HK-2 (cell line): Measurements from ENCODE around the gene OXSM.

Source experiments
- DNase-seq: peaks from one replicate; pipeline ENCODE4 v3.0.0-alpha.2; 2018; ENCODE audit not compliant: unreplicated experiment

OXSM gene

DNA sequence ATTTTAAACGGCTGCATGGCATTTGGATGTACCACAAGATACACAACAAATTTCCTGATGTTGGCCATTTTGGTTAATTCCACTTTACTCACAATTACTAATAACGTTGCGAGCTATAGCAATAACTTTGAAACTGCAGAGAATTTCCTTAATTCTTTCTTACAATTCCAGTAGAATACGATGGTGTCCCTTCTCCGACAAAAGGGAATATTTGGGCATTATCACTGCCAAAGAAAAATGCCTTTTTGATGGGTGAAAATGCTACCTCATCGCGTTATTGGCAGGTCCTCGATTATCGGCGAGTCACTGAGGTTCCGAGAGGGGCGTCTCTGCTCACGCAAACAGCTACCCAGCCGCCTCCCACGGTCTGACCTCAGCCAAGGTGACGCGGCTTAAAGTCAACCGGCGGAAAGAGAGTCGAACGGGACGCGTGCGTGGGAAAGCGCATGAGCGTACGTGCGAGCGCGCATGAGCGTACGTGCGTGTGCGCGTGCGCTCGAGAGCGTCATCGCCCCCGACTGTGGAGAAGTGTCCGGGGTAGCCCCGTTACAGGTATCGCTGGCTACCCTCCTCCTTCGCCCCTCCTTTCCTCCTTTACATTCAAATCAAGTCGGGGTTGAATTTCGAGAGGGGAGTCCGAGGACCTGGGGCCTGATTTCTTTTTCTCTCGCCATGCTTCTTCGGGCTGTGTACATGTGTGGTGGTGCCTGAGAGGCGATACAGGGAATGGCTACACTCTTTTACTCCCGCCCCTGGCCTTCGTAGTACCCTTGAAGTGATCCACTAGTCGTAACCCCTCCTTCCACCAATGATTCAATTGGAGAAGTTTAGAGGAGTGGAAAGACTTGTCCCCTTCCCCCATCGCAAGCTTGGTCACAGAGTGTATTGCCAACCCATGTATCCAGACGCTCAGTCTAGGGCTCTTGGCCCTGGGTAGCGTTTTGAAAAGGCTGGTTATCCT lies at the start of gene OXSM:
OXSM (plus strand) TSS at position 495 of the 961 bp plus-strand sequence. CDS start 931 bp downstream, outside the sequence.
- peak; percentile 84 for DNase-seq

DNA sequence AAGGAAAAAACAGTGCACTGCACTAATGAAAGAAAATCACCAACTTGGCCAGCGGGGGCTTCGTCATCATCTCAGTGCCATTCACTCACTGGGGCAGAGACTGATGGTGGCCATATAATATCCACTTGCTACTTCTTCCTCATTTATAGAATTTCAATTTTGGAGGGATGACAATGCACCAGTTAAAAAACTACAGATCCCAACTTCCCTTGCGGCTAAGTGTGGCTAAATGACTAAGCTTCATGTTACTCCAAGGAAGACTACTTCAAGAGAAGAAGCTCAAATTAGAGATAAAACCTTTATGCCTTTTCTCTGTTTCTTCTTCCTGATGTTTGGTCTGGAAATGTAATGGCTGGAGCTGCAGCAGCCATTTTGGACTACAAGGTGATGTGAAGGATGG lies 45.4 kb upstream of the OXSM start:
- no peak for DNase-seq

DNA sequence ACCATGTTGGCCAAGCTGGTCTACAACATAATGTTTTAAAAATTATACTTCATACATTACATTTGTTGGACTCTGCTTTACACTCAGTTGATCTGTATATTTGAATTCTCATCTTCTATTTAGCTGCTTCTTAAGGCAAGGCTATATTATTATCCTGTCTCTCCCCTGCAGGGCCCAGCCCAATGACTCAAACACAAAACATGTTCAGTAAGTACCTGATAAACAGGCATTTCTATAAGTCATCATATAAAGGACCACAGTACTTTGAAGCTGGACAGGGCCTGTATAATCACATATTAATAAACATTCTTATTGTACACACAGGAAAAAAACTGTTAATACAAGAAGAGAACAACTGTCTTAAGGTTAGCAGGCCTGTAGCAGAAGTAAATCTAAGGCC lies 42.9 kb upstream of the OXSM start:
- DNase-seq: no peak

DNA sequence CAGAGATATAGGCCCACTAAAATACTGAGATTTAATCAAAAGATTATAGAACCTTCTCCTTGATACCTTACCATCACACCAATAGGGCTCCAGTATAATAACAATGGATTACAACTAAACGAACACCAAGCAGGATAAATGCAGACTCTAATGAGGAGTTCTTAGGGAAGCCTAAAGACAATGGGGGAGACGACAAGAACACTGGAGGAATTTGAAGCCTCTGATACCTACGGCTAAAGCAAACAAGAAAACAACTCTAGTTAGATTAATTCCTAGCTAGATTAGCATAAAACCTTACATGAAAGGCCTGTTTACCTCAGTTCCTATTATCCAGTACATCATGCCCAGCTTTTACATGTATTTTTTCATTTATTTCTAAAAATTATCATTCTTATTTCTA lies 41.7 kb upstream of the OXSM start:
- DNase-seq: no peak

DNA sequence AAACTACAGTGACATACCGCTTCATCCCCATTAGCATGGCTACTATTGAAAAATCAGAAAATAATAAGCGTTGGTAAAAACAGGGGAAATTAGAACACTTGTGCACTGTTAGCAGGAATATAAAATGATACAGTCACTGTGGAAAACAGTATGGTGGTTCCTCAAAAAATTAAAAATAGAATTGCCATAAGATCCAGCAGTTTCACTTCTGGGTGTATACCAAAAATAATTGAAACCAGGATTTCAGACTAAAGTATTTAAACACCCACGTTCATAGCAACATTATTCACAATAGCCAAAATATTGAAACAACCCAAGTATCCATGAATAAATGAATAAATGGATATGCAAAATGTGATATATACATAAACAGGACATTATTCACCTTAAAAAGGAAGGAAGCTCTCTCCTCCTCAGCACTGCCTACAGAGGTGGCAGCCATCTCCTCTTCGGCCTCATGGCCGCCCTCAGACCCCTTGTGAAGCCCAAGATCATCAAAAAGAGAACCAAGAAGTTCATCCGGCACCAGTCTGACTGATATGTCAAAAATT lies 40.8 kb upstream of the OXSM start:
- no peak for DNase-seq

DNA sequence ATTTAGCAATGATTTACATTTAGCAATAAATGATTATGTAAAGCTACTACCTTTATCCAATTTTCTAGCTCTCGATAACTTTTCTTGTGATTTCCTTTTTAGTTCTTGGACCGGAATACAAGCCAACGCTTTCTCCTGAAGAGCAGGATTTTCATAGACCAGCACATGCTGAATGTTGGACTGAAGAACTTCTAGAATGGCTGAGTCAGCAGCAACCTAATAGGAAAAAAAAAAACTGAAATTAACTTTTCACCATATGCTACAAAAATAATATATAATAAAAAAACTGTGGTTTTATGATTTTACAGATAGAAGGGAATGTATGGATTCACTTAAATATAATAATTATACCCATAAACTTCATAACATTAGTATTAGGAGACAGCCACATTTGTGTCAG lies 38.8 kb upstream of the OXSM start:
- DNase-seq: no peak

DNA sequence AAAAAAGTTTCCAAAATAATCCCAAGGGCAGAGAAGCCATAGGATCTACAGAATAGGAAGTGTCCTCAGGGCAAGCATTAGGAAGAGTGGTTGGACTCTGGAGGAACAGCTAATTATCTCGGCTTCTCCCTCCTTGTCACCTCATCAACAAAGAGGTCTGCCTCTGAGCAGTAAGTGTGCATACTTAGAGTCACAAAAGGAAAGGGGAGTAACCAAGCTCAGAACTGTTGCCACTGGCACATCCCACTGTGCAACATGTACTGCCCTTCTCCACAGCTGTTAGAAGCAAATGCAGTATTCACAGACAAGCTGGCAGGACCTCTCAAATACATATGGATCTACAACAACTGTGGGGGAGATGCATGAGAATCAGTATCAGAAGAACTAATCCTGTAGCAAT lies 38.2 kb upstream of the OXSM start:
- no peak for DNase-seq

DNA sequence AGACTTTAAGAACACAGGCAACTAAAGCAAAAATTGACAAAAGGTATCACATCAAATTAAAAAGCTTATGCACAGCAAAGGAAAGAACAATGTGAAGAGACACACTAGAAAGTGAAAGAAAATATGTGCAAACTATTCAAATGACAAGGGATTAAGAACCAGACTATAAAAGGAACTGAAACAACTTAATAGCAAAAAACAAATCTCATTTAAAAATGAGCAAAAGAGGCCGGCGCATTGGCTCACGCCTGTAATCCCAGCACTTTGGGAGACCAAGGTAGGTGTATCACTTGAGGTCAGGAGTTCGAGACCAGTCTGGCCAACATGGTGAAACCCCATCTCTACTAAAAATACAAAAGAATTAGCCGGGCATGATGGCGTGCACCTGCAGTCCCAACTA lies 21.0 kb upstream of the OXSM start:
- no peak for DNase-seq

DNA sequence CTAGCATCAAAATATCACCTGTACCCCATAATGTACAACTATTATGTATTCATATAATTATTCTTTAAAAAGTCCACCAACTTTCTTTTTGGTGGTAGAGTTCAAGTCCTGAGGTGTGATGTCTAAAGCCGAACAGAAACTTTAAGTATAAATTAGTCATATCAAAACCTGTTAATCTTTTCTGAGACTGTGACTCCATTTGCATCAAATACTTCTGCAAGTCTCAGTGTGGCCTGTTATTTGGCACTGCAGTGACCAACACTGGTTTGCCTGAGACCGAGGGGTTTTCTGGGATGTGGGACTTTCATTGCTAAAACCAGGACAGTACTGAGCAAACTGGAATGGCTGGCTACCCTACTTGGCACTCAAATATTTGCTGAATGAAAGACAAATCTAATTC lies 14.0 kb upstream of the OXSM start:
- no peak for DNase-seq

DNA sequence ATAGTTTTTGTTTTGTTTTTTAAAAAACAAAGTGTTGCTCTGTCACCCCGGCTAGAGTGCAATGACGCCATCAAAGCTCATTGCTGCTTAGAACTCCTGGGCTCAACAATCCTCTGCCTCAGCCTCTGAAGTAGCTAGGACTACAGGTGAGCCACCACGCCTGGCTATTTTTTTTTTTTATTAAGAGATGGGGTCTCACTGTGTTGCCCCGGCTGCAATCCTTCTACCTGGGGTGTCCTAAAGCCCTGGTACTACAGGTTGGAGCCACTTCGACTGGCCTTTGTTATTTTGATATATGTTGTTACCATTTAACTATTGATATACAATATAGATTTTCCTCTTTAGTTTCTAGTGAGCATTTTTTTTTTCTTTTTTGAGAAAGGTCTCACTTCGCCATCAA lies 9.3 kb upstream of the OXSM start:
- no peak for DNase-seq

DNA sequence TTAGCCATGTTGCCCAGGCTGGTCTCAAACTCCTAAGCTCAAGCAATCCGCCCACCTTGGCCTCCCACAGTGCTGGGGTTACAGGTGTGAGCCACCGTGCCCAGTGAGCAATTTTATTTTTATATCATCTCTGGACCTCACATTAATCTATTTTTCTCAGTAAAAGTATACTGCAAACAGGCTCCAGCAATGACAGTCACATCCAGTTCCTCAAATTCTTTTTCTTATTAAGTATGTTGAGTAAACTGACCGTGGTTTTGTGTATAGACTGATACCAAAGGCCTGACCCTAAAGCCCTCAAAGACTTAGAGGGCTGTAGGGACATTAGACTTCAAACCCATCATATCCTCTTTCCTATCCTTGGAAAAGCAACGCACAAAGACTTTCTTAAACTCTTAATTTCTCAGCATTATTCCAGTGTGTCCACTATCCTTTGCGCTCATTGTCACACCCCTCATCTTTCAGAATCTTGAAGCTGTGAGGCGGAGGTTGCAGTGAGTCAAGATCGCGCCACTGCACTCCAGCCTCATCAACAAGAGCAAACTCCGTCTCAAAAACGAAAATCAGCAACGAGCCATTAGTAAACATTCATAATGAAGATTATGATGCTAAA lies 8.6 kb upstream of the OXSM start:
- DNase-seq: no peak

DNA sequence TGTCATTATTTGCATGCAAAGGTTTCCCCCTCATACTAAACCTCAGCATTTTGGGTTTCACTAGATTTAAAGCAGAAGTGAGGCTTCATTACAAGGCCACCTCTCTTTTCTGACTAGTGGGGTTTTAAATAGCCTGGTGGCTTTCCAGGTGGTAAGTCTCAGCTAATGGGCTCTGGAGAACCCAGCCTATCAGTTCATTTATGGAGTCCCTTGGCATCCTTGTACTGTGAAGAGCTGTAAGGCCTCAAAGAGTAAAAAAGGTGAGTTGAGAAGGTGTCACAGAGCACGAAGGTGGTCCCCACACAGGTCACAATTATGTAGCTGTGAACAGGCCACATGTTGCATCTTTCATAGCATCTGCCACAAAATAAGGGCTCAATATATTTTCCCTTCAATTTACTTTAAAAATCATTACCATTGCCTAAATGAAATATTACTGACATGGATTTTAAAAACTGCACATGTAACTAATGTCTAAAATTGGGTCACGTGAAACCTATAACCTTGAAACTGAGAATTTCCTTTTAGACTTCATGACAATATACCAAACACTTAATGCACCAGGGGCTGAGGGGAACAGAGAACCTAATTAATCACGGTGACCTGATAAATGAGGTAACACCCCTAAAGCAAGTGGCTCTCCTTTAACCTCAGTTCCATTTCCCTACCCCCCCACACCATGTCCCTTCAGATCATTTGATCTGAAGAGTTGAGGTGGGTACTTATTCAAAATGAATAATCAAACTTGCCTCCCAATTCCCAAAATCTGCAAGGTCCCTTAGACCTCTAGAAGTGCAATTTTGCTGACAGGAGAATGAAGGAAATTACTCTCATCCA lies 7.9 kb upstream of the OXSM start:
- DNase-seq: no peak

DNA sequence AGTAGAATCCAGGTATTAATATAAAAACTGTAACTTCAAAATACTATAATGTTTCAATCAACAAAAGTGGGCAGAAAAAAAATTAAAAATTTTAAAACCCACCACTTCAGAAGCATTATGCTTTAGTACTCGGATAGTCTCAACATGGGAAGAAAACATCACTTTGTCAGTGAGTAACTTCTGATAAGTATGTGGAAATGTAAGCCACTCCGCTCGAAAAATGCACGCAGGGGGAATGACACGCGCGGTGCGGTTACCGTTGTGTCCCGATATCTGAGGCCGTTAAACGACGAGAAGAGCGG lies 7.3 kb upstream of the OXSM start:
- DNase-seq: no peak

DNA sequence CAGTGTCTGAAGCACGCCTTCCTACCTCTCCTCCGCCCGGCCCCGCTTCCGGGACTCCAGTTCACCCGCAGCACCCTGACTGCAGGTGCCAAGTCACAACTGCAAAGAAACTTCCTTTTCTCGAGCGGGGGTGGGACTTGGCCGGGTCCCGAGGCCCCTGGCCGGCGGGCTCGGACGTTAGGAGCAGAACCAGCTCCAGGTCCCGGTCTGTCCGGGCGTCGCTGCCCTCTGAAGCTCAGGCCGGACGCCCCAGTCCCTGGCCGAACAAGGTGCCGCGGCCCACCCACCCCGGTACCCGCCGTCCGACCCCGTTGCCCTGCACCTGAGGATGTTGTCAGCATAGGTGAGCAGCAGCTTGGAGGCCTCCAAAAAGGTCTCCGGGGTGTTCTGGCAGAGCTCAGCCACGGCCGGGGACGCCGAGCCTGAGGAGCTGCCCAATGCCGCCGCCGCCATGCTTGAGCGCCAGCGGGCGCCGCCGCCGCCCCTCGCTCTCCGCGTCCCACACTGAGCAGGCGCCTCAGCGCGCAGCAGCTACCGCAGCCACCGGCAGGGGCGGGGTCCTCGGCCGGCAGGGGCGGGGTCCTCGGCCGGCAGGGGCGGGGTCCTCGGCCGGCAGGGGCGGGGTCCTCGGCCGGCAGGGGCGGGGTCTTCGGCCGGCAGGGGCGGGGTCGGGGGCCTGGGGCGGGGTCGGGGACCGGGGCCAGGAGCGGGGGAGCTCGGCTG lies 6.8 kb upstream of the OXSM start, which contains the start of gene NGLY1:
NGLY1 (minus strand) TSS at position 506 of the 723 bp plus-strand sequence; CDS start at position 453, 53 bp downstream.
- DNase-seq: peak; percentile 78

DNA sequence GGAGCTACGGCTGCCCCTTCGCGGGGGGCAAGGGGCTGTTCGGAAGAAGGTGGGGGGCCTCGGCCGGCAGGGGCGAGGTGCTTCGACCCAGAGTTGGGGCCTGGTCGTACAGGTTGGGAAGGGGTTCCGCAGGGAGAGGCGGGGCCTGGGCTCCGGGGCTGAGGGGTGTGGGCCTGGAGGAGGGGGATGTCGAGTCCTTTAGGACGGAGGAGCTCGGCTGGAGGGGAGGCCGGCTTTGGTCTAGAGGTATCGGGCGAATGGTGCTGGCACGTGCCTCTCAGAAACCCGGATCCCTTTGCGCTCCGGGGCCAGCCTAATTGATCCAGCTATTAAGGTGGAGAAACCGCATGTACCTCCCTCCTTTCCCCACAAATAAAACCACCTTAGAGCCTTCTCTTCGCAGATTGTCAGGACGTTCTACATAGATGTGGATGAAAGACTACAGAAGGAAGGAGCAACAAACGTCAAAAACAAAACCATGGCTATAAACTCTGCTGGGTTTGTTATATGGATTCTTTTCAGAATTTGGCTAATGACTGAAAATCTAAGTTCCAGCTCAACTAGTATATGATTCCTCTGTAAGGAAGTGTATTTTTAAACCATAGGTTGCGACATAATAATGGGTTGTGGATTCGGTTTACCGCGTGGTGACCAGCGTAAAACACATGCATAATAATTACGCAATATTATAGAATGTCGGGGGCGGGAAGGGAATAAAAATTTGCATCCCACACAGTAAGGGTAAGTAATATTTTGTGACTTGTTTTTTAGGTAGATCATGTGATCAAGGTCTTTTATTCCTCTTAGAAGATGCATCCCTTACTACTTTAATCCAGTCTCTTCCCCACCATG lies 6.0 kb upstream of the OXSM start:
- DNase-seq: no peak

DNA sequence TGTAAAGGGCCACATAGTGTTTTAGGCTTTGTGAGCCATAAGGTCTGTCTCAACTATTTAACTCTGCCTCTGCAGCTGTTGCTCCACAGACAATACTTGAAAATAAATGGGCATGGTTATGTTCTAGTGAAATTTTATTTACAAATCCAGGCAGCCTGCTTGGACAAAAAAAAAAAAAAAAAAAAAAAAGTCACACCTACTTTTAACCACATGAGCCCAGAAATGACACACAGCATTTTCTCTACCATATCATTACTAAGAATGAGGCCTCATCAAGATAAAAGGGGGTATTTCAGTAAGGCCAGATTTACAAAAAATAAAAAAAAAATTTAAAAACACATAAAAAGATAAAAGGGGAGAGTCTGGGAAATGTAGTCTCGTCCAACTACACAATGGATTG lies 4.9 kb upstream of the OXSM start:
- no peak for DNase-seq

DNA sequence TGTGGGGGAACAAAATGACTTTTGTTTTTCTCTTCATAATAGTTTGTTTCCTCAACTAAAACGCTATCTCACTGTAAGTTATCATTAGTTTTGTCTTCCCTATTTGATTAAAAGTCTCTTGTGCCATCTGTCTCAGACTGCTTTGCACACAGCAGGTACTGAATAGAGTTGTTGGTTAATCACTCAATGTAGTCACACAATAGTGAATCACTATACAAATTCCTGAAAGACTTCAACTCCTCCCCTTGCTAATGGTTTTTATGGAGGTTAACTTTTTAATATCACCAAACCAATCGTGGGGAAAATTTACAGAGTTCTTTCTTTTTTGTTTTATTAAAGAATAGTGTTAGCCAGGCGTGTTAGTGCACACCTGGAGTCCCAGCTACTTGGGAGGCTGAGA lies 4.1 kb upstream of the OXSM start:
- no peak for DNase-seq

DNA sequence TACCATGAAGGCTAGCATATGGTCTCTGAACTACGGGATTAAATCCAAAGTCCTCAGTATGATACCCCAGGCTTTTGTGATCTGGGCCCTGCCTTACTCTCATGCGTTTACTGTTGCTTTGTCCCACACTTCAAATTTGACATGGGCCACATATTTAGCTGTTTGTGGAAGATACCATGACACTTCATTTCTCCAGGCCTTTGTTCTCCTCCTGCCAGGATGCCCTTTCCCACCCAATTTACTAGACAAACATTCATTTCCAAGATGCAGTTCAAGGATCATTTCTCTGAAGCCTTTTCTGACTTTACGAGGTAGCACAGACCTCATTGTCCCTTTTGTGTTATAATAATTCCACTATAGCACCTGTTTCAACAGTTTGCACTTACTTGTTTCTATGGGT lies 2.2 kb upstream of the OXSM start:
- no peak for DNase-seq

DNA sequence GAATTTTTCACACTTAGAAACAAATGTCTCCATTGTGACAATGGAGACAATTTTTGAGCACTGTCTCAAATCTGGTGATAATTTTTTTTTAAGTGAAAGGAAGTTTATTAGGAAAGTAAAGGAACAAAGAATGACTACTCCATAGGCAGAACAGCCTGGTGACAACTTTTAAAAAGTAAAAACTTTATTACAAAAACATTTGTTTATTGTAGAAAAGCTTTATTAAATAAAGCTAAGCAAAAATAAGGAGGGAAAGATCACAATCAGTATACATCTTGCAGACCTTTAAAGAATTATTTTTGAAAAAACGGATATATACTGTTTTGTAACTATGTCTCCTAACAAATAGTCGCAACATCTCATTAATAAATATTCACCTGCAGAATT lies 688 bp upstream of the OXSM start:
- no peak for DNase-seq

DNA sequence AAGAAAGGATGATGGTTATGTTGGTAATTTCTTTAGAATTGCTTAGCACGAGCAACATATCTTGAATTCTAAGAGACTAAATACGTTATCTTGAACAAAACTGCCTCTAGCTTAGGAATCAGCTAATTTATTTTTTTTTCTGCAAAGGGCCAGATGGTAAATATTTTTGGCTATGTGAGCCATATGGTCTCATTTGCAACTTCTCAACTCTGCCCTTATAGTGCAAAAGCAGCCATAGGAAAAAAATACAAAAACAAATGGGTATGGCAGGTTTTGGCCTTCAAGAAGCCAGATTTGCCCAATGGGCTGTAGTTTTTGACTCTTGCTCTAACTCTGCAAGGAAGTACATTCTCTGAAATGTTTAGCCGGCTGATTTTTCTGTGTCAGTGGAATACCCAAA lies 11.9 kb downstream of the OXSM start:
- no peak for DNase-seq

DNA sequence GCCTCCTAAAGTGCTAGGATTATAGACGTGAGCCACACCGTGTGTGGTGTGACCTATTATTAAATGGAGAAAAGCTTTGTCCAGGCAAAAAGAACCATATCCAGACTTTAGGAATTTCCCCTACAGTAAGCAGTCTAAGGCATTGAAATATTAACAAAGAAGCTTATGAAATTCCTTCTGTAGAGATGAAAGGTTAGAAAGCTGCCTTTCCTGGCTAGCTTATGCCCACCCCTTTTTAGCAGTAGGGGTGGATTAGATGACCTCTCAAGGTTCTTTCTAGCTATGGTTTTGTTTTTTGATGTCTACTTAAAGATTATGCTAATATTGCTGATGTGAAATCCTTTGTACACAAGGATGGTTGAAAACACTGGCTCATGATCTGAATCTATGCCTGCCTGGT lies 13.9 kb downstream of the OXSM start:
- DNase-seq: no peak
